Activated CD8-positive, alpha-beta memory T cell treated with anti-CD3 and anti-CD28 coated beads, Interleukin-2, amount 50 U/mL, for 1 hour (primary cell): Measurements from ENCODE around the gene SPPL3.
"Not testable (repeated sequence)": the region's sequence is repeated elsewhere in the genome, so short reads cannot be mapped to it uniquely, and the experiment has no call there.

Experiments
- DNase-seq: peaks from one replicate; pipeline ENCODE4 v3.0.0-alpha.2; 2020; ENCODE audit errors: extremely low read depth

SPPL3 gene

DNA sequence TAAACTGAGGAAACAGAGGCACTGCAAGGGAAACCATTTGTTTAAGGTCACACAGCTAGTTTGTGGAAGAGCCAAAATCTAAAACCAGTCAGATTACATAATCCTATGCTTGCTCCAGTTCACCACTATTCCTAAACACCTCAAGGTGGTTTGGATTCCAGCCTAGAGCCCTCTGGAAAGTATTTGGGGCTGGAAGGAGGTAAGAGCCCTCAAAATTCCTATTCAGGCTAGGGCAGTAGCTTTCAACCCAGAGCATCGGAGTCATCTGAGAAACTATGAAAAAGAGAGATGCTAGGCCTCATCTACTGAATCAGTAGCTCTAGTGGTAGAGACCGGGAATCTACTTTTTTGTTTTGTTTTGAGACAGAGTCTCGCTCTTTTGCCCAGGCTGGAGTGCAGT, 16.0 kb upstream of the SPPL3 start:
- no peak for DNase-seq

DNA sequence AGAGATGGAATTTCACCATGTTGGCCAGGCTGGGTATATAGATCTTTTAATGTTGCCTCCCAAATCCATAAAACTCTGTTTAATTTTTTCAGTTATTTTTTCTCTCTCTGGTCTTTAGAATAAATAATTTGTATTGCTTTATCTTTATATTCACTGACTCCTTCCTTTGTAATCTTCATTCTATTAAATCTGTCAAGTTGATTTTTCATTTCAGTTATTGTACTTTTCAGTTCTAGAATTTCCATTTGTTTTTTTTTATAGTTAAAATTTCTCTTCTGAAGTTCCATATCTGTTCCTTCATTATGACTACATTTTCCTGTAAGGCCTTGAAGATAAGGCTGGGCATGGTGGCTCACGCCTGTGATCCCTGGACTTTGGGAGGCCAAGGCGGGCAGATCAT, 13.6 kb upstream of the SPPL3 start:
- no peak for DNase-seq

DNA sequence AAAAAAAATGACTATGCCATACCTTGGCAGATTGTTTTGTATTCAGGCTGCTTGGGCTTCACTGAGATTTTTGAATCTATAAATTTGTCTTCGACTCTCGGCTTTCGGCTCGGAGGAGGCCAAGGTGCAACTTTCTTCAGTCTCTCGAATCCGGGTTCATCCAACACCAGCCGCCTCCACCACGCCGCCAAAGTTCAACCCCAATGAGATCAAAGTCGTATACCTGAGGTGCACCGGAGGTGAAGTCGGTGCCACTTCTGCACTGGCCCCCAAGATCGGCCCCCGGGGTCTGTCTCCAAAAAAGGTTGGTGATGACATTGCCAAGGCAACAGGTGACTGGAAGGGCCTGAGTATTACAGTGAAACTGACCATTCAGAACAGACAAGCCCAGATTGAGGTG, 12.4 kb upstream of the SPPL3 start:
- DNase-seq = no peak

DNA sequence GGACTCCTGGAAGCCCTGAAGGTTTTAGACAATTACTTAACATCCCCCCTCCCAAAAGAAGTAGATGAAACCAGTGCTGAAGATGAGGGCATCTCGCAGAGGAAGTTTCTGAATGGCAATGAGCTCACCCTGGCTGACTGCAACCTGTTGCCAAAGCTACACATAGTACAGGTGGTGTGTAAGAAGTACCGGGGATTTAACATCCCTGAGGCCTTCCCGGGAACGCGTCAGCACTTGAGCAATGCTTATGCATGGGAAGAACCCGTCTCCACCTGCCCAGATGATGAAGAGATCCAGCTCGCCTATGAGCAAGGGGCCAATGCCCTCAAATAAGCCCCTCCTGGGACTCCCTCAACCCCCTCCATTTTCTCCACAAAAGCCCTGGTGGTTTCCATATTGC, 10.6 kb upstream of the SPPL3 start:
- no peak for DNase-seq

DNA sequence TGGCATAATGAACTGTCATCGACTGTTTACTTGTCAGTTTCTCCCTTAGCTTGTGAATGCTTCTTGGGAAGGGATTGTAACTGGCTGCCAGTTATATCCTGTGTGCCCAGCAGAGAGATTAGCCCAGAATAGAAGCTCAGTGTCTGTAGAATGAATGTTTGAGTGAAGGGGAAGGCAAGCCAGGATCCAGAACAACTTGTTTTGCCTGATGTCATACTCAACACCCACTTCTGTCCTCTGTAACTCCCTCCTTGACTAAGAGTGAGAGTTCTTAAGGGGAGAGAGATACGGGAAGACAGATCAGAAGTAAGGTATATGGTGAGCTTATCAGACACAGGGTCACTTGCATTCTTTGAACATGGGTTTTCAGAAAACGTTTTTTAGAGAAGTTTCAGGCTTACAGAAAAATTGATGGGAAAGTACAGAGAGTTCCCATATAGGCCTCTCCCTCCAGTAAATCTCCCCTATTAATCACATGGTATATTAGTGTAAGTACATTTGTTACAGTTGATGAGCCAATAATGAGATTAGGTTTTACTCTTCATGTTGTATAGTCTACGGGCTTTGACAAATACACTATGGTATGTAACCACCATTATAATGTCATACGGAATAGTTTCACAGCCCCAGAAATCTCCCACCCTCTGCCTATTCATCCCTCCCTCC, 5.6 kb upstream of the SPPL3 start:
- DNase-seq = no peak

DNA sequence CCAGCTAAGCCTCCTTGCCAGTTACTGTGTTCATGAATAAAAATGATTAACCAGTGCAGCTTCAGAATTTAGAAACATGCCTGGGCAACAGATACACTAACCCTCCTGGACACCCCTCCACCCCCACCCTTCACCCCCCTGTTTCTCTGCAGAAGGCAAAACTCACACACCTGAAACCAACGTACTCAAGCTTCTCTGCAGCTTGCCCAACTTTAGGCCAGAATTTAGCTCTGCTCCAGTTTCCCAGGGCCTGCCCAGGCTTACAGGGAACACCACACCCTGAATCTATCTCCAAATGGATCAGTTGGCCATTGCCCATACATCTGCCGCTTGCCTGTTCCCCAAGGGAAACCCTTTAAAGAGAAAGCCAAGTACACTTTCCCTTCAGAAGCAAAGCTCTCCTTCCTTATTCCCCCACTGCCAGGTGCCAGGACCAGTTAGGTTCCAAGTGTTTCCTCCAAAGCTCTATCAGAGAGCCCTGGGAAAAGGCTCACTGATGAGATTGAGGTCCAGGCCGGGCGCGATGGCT, 1.8 kb upstream of the SPPL3 start:
- DNase-seq = no peak

DNA sequence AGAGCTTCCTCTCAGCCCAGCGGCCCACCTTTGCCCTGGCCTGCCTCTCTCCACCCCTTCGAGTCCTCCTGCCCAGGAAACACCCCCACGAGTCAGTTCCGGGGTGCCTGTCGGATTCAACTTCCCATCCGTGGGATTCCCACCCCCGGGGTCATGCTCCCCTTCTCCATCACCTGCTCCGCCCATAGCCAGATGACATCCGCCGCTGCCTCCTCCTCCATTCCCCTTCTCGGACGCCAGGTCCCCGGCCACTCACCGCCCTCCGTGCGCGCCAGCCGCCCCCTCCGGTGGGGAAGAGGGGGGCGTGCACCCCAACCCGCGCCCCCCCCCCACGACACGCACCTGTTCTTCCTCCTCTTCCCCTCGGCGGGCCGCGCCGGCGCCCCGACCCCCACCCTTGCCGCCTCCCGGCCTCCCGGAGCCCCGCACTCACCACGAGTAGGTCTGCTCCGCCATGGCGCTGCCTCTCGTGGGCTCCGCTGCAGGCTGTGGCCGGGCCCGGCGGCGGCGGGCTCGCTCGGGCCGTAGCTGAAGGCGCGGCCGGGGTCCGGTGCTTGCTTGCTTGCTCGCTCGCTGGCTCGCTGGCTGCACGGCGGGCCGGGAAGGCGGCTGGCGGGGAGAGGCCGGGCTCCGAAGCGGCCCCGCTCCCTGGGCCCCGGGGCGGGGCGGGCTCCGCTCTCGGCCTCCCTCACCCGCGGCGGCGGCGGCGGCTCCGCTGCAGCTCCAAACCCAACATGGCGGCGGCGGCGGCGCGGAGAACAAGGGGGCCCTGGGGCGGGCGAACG, 554 bp downstream of the SPPL3 start:
- DNase-seq = peak; percentile 32

DNA sequence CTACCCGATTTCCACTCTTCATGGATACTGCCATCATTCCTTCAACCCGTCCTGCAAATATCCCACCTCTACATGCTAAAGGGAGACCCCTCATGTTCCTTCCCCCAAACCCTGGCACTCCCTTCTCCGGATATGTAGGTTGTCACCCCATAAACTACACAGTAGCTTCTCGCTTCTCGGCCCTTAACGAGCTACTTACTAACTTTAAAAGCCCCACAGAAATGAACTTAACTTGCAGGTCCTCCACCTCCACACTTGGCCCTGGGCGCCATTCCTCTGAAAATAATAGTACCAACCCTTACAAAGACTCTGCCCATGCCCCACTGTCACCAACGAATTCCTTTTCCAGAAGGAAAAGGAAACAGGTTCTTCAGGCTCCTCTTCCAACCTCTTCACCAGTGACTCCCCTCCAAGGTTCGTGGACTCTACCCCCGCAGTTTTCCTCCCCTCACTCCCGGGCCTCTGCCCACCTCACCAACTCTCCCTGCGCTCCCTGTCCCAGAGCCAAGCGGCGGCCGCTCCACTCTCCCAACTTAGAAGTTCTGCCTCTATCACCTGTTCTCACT, 1.2 kb downstream of the SPPL3 start:
- no peak for DNase-seq

DNA sequence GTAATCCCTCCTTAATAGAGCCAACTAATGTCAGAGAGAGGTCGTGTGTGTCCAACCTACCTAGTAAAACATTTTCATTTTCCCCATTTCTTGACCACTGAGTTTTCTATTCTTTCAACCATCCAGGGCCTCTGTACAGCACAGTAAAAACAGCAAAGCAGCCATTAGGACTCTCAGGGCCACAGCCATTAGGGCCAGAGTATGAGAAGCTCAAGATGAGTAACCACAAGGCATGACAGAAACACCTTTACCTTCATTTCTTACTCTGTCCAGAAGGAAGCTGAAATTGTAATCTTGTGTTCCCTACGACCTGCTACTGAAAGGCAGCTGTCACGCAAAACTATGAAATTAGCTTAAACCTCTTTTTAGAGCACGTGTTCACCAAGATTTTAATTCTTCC, 2.3 kb downstream of the SPPL3 start:
- no peak for DNase-seq

DNA sequence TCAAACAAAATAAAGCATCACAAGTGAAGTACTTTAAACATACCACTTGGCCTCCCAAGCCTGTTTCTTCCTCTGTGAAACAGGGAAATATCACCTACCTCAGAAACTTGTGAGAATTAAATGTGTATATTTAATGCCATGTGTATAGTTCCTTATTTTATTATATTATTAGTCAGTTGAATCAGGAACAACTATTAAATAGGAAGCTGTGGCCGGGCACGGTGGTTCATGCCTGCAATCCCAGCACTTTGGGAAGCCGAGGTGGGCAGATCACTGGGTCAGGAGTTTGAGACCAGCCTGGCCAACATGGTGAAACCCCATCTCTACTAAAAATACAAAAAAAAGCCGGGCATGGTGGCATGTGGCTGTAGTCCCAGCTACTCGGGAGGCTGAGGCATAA, 3.1 kb downstream of the SPPL3 start:
- DNase-seq = not testable (repeated sequence)

DNA sequence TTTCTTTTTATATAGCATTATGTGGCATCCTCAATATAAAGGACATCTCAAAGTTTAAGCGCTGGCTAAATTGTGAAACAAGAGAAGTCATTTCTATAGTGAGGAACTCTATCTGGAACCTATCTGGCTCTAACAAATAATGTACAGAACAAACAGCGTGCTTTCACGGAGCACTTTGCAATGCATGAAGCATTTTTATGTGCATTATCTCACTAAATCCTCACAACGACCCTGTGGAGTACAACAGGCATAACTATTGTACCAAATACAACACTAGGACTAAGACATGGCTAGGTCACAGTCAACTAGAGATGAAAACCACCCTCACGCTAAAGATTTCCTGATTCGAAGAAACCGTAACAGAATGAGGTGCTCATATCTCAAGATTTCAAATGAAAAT, 8.6 kb downstream of the SPPL3 start:
- DNase-seq = no peak

DNA sequence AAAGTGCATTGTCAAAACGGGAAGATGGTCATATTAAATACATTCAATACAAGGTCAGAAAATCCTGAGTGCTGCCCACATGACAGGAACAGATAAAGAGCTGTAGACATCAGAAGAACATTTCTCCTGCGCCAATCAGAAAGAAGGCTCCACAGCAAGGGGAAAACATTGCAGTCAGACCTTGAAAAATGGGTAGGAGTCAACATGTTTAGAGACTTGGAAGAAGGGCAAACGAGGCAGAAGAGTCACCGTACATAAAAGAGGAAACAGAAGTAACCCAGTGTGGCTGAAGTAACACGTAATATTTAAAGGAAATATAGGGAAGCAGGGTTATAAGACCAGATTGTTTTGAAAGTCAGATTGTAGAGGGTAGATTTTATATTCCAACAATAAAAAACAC, 11.9 kb downstream of the SPPL3 start:
- no peak for DNase-seq

DNA sequence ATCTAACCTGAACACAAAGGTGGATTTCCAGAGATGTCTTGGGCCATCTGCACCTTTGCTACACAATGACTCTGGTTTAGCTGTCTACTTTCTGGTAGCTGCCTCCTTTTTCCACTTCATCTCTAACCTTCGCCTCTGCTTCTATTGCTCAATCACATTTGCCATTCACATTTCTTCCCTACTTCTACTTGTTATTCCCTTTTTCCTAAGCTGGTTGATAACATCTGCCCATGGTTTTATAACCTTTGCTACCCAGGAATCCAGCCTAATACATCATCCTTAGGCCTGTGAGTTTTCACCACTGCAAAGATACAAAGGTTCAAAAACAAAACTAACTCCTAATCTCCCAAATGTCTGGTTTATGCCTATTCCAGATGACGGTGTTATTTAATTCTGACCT, 13.2 kb downstream of the SPPL3 start:
- DNase-seq = no peak

DNA sequence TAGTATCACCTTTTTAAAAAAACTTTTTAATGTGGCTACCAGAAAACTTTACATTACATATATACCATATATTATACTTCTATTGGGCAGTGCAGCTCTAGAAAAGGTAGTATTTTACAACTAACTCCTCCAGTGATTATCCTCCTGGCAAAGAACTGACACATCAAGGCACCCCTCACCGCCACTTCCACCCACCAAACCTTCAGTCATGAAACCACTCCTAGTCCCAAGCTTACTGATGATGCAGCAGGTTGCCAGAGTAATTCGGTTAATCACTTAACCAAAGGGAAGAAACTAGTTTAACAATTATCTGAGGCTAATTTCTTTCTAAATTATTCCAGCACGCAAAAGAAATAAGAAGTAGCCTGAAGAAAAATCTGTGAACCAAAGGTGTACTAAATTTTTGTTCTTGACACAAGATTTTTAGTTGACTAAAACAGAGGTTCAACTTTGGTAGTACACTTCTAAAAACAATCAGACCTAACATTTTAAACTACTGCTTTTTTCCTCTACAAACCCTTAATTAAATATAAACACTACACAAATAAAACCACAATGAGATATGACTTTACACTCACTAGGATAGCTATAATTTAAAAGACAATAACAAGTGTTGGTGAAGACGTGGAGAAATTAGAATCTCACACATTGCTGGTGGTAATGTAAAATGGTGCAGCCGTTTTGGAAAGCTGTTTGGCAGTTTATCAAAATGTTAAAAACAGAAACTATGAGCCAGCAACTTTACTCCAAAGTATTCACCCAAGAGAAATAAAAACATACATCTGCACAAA, 16.7 kb downstream of the SPPL3 start:
- no peak for DNase-seq

DNA sequence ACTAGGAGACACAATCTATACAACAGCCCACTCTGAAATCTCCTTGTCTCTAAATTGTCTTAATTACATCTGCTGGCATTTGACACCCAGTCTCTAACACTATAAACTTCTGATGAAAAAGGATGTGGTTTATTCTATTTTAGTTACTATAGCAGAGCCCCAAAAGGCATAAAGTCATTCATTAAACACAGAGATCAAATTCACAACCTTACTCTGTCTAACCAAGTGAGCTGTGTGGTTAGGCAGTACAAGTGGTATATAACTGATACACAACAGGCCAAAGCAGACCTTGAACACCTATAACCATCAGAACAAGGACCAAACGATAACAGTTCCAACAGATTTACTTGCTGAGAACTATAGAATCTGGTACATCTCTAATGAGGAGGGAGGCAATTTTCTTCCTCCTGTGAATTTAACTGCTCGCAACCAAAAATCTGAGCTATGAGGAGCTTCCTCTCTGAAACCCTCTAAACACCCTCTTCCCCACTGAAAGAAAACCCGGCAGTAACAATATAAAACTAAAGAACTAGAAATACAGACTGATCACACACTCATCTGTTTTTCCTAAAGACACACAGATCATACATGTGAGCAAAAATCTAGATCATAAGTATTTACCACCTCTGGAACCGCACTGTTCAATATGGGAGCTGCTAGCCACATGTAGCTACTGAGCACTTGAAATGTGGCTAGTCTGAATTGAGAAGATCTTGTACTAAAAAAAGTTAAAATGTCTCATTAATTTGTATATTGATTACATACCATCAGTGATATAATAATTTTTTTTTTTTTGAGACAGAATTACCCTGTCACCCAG, 17.7 kb downstream of the SPPL3 start:
- no peak for DNase-seq

DNA sequence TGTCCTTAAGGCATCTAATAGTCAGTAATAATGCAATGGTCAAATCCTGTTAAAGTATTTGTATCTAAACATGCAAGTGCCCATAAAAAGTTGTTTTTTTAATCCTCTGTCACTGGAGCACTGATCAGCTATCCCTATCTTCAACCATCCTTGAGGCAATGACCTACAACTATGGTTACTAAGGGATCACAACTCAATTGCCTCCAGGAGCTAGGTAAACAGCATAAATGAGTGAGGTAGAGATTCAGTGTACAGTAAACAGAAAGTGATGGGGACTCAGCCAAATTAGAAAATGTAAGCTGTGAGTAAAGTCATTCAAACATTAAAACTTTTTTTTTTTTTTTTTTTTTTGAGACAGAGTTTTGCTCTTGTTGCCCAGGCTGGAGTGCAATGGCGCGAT, 18.6 kb downstream of the SPPL3 start:
- no peak for DNase-seq

DNA sequence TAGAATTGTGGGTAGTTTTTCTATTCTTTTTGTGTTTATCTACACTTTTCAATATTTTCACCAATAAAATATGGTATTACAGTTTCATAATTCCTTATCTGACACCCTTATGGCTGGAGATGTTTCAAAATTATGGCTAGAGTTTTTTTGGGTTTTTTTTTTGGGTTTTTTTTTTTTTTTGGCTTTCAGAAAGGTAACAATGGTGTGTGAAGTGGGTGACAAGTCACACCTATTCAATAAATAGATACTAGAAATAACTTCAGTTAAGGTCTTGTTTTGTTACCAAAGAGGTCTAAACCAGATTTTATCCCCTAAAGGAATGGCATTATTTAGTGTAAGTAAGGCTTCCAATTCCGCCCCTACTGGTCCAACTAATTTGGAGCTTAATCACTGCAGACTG, 19.5 kb downstream of the SPPL3 start:
- no peak for DNase-seq

DNA sequence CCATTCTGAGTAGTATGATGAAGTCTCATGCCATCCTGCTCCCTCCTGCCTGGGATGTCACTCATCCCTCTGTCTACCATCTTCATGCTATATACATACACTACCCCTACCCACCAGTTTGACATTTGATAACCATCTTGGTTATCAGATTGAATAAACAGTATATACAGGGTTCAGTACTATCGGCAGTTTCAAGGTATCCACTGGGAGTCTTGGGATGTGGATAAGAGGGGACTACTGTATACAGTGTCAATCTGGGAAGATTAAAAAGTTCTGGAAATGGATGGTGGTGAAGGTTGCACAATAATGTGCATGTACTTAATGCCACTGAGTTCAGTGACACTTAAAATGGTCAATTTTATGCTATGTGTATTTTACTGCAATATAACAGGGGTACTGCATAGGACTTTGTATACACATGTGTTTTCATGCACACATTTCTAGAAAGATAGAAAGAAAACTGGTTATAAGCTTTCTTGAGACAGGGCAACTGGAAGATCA, 22.1 kb downstream of the SPPL3 start:
- no peak for DNase-seq

DNA sequence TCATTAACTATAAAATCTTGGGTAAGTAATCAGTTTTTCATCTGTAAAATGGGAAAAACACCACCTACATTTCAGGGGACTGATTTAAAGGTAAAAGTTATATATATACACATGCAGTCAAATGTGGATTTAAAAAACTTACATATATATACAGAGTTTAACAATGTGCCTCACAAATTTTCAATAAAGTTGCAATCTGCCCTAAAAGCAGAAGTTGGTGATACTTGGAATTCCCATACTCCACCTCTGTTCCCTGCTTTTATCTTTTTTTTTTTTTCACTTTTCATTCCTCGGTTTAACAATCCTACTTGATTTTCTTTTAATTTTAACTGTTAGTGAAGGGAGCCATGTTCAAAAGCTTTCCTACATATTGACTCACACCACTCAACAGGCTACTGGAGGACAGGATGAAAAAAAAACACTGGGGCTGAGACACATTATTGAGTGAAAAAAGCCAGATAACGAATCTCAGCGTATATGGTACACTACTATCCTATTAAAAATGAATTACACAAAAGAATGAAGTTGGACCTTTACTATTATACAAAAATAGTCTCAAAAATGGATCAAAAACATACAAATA, 24.3 kb downstream of the SPPL3 start:
- no peak for DNase-seq

DNA sequence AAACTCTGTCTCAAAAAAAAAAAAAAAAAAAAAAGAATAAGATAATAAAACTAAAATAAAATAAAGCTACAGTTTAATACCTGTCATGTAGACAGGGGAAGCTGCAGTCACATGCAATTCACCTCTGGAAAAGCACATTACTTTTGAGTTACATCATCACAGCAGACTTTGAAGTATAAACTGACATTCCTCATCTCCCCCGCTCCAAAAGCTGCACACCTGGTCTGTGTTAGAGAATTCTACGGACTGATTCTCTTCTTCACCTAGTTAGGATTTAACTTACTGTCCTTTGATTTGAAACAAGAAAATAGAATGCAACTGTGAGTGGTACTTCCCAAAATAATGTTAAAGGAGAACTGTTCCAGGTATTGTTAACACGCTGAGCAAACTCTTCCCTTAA, 25.1 kb downstream of the SPPL3 start:
- no peak for DNase-seq
